CD14-positive monocyte (primary cell): ENCODE data around the gene SLC36A2. TPM values are rescaled to one million over a fixed set of nuclear protein-coding genes. Genes with fewer than 3 reads are reported as not detected.
A peak's percentile ranks its signal among the peaks of the same experiment; 100 is the strongest.

Experiments used
- DNase-seq, 3 donors: peaks; one replicate each; pipeline ENCODE4 v3.0.0-alpha.2; 2011 to 2022
- H2AFZ ChIP-seq: 2 replicates; pipeline ENCODE4 v1.6.0; 2012; ENCODE audit warnings: mild to moderate bottlenecking, low read depth, low read length, inconsistent platforms; ENCODE audit not compliant: insufficient read depth, poor library complexity, severe bottlenecking
- H3K27ac ChIP-seq, 2 donors: 1 replicate in 1 of 2; 2 replicates in 1 of 2; pipeline ENCODE4 v1.5.1; 2012 to 2013; ENCODE audit warnings: low read length in 2 of 2, control low read depth in 1 of 2, inconsistent platforms in 1 of 2, low read depth in 1 of 2, mild to moderate bottlenecking in 1 of 2
- H3K27me3 ChIP-seq, 2 donors: one replicate each; pipeline versions ENCODE4 v1.6.0 to v1.6.1; 2011 to 2013; ENCODE audit warnings: low read length in 2 of 2; ENCODE audit not compliant: control insufficient read depth in 2 of 2, insufficient read depth in 2 of 2
- H3K36me3 ChIP-seq, 2 donors: replicated peaks in 1 of 2; 1 replicate in 1 of 2; 2 replicates in 1 of 2; pipeline versions ENCODE4 v1.5.1 to v1.6.1; 2012 to 2013; ENCODE audit warnings: low read length in 2 of 2, control low read depth in 1 of 2, inconsistent platforms in 1 of 2, mild to moderate bottlenecking in 1 of 2; ENCODE audit not compliant: insufficient read depth in 2 of 2, control insufficient read depth in 1 of 2
- H3K4me1 ChIP-seq, 2 donors: 1 replicate in 1 of 2; 2 replicates in 1 of 2; pipeline versions ENCODE4 v1.5.1 to v1.6.1; 2012 to 2013; ENCODE audit warnings: low read length in 2 of 2, control low read depth in 1 of 2, inconsistent platforms in 1 of 2, mild to moderate bottlenecking in 1 of 2, moderate library complexity in 1 of 2; ENCODE audit not compliant: insufficient read depth in 2 of 2, control insufficient read depth in 1 of 2
- H3K4me2 ChIP-seq: replicated peaks from 2 replicates; pipeline ENCODE3; 2012; ENCODE audit warnings: low read length, moderate library complexity, mild to moderate bottlenecking; ENCODE audit not compliant: poor library complexity, severe bottlenecking; ENCODE audit errors: extremely low read depth
- H3K4me3 ChIP-seq, 3 experiments: fragments of 200-600 bp in 1 of 3; sonication (generic) in 1 of 3; replicated peaks in 1 of 3; 1 replicate in 2 of 3; 2 replicates in 1 of 3; pipeline ENCODE4 v1.5.1; 2011 to 2013; ENCODE audit warnings: low read length in 3 of 3, mild to moderate bottlenecking in 3 of 3, control low read depth in 2 of 3, low read depth in 2 of 3, inconsistent platforms in 1 of 3, moderate library complexity in 1 of 3
- H3K79me2 ChIP-seq: 2 replicates; pipeline ENCODE4 v1.6.0; 2012; ENCODE audit warnings: mild to moderate bottlenecking, control low read depth, inconsistent platforms, low read length, moderate library complexity; ENCODE audit not compliant: insufficient read depth
- H3K9ac ChIP-seq: 2 replicates; pipeline ENCODE4 v1.6.0; 2017; ENCODE audit warnings: low read length, mild to moderate bottlenecking; ENCODE audit not compliant: insufficient read depth, poor library complexity, severe bottlenecking
- H3K9me3 ChIP-seq, 2 donors: replicated peaks in 1 of 2; 1 replicate in 1 of 2; 2 replicates in 1 of 2; pipeline versions ENCODE4 v1.5.1 to v1.6.1; 2012 to 2013; ENCODE audit warnings: low read length in 2 of 2, control low read depth in 1 of 2; ENCODE audit not compliant: control insufficient read depth in 1 of 2, insufficient read depth in 1 of 2
- H4K20me1 ChIP-seq: 2 replicates; pipeline ENCODE4 v1.6.0; 2012; ENCODE audit warnings: mild to moderate bottlenecking, low read length, control low read depth, moderate library complexity; ENCODE audit not compliant: insufficient read depth
- H3K27ac Mint-ChIP-seq, 7 donors: one replicate each; pipeline ENCODE4 v1.8.0; 2020; ENCODE audit warnings: mild to moderate bottlenecking in 7 of 7, mixed read lengths in 7 of 7, moderate library complexity in 6 of 7, inconsistent platforms in 2 of 7
- H3K27me3 Mint-ChIP-seq, 3 donors: one replicate each; pipeline ENCODE4 v1.8.0; 2021 to 2022; ENCODE audit warnings: low read depth in 3 of 3, mild to moderate bottlenecking in 3 of 3, mixed read lengths in 3 of 3, moderate library complexity in 3 of 3, inconsistent platforms in 1 of 3
- H3K36me3 Mint-ChIP-seq, 2 donors: one replicate each; pipeline ENCODE4 v1.8.0; 2020; ENCODE audit warnings: mixed read lengths in 2 of 2, inconsistent platforms in 1 of 2, mild to moderate bottlenecking in 1 of 2
- H3K4me1 Mint-ChIP-seq: one replicate; pipeline ENCODE4 v1.8.0; 2020; ENCODE audit warnings: mild to moderate bottlenecking, mixed read lengths
- H3K4me3 Mint-ChIP-seq, 2 donors: one replicate each; pipeline ENCODE4 v1.8.0; 2020; ENCODE audit warnings: mild to moderate bottlenecking in 2 of 2, mixed read lengths in 2 of 2, moderate library complexity in 1 of 2
- H3K9me3 Mint-ChIP-seq, 7 donors: one replicate each; pipeline ENCODE4 v1.8.0; 2020 to 2022; ENCODE audit warnings: mixed read lengths in 7 of 7, mild to moderate bottlenecking in 6 of 7, moderate library complexity in 6 of 7, inconsistent platforms in 2 of 7
- WGBS: methylation state at CpG from one replicate; pipeline ENCODE4 v1.1.5; 2013; ENCODE audit warnings: missing lambda C conversion rate; ENCODE audit not compliant: insufficient coverage; 5-methylcytosine and 5-hydroxymethylcytosine counted together
- intact Hi-C, 2 donors: fragments of 100-400 bp; cut with micrococcal nuclease; formaldehyde crosslinking; loops; one replicate each; pipeline versions ENCODE4 v1.15.0 to v1.15.1; 2023
- polyA plus RNA-seq, 3 donors: library from polyadenylated mRNA; depleted of rRNA in 1 of 3; unstranded in 2 of 3; stranded (reverse) in 1 of 3; fragments of 300-500 nt in 2 of 3; fragments of >200 nt in 1 of 3; fragmentation: Illumina TruSeq in 2 of 3; gene quantifications; 1 replicate in 2 of 3; 2 replicates in 1 of 3; pipeline ENCODE4 v1.2.3, GENCODE V29; 2012 to 2021
- TF ChIP-seq, protein P1 (sequence below): fragments of 200-600 bp; IDR thresholded peaks from one replicate; pipeline ENCODE4 v1.8.0; 2022; ENCODE audit warnings: antibody characterized with exemption, mild to moderate bottlenecking

Gene SLC36A2
- polyA plus RNA-seq, 3 donors: not detected

DNA sequence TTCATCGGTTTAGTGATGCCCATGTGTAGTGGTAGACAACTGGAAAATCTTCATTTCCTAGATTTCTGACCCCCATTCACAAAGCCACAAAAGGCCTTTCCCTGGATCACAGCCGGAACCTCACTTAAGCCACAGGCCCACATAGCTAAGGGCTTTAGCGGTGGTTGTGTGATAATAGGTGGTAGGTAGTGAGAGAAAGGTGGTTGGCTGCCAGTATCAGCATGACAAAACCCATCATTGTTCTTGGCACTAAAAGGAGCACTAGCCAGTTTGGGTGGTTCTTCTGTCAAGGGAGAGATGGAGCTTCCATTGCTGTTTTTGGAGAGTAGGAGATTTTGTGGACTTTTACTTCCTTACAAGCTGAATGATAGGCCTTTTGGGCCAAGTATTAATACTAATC, 9.7 kb upstream of the SLC36A2 start:
- Mint-ChIP-seq H3K27me3 (peaks cover 3 to 8% (median 3%) of the 10 kb centered on the region in 3 donors), H3K4me1 (peaks cover 2% of the 10 kb centered on the region), H3K4me3 (no peak overlapping the region), H3K9me3 (peaks cover 6 to 15% (median 9%) of the 10 kb centered on the region in 7 donors), H3K36me3 (no peaks in the 10 kb centered on the region), H3K27ac (no peak overlapping the region)
- no peak overlapping the region for H3K9ac ChIP-seq
- 100% methylated on average over 1 of the region's 3 CpGs for WGBS
- no peak overlapping the region for H2AFZ ChIP-seq
- peaks cover 0 to 3% of the 10 kb centered on the region in 2 donors for H3K27me3 ChIP-seq
- H4K20me1 ChIP-seq: no peaks in the 10 kb centered on the region
- no peak overlapping the region for H3K27ac ChIP-seq
- intact Hi-C loops: no loop called here
- DNase-seq: no peak
- H3K4me2 ChIP-seq: no peak overlapping the region
- H3K36me3 ChIP-seq: no peaks in the 10 kb centered on the region
- TF ChIP-seq, protein P1, sequence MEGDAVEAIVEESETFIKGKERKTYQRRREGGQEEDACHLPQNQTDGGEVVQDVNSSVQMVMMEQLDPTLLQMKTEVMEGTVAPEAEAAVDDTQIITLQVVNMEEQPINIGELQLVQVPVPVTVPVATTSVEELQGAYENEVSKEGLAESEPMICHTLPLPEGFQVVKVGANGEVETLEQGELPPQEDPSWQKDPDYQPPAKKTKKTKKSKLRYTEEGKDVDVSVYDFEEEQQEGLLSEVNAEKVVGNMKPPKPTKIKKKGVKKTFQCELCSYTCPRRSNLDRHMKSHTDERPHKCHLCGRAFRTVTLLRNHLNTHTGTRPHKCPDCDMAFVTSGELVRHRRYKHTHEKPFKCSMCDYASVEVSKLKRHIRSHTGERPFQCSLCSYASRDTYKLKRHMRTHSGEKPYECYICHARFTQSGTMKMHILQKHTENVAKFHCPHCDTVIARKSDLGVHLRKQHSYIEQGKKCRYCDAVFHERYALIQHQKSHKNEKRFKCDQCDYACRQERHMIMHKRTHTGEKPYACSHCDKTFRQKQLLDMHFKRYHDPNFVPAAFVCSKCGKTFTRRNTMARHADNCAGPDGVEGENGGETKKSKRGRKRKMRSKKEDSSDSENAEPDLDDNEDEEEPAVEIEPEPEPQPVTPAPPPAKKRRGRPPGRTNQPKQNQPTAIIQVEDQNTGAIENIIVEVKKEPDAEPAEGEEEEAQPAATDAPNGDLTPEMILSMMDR: no peak
- H3K4me1 ChIP-seq: no peaks in the 10 kb centered on the region
- H3K9me3 ChIP-seq: peaks cover 0 to 8% of the 10 kb centered on the region in 2 donors
- no peaks in the 10 kb centered on the region for H3K79me2 ChIP-seq
- H3K4me3 ChIP-seq: no peak overlapping the region

DNA sequence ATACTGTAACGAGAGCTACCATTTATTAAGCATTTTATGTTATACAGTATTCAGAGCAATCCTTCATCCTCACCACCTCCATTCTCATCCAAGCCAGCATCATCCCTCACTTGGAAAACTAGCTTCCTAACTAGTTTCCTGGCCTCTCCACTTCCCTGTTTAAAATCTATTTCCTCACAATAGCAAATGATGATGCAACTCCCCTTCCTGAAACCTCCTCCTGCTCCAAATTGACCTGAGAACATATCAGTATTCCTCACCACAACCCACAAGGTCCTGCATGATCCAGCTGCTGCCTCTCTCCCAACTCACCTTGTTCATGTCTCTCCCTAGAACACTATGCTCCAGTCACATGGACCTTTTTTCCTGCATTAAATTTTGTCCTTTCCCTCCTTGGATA, 4.3 kb upstream of the SLC36A2 start:
- Mint-ChIP-seq H3K27ac (peak overlapping the region in 1 of 7 donors; percentile 19), H3K4me1 (peaks cover 6% of the 10 kb centered on the region), H3K36me3 (no peaks in the 10 kb centered on the region), H3K9me3 (peaks cover 0 to 5% (median 0%) of the 10 kb centered on the region in 7 donors), H3K4me3 (no peak overlapping the region), H3K27me3 (peaks cover 9 to 20% (median 14%) of the 10 kb centered on the region in 3 donors)
- DNase-seq: peak in 2 of 3 donors; percentile 9 to 19
- H2AFZ ChIP-seq: no peak overlapping the region
- no peak overlapping the region for H3K4me2 ChIP-seq
- no CpG with 5 or more reads among the region's 1 CpG for WGBS
- no peaks in the 10 kb centered on the region for H4K20me1 ChIP-seq
- H3K36me3 ChIP-seq: no peaks in the 10 kb centered on the region
- peaks cover 2 to 4% of the 10 kb centered on the region in 2 donors for H3K4me1 ChIP-seq
- no peaks in the 10 kb centered on the region for H3K9me3 ChIP-seq
- TF ChIP-seq, protein P1: no peak
- H3K27ac ChIP-seq: no peak overlapping the region
- no peaks in the 10 kb centered on the region for H3K79me2 ChIP-seq
- intact Hi-C loops: no loop called here
- H3K4me3 ChIP-seq: no peak overlapping the region
- H3K27me3 ChIP-seq: peaks cover 4 to 15% of the 10 kb centered on the region in 2 donors
- no peak overlapping the region for H3K9ac ChIP-seq
